GM12874 (cell line): ENCODE results near the gene ANKEF1.

Source experiments
- CTCF ChIP-seq: IDR thresholded peaks from 2 replicates; pipeline ENCODE4 v1.5.1; 2011; ENCODE audit warnings: low read depth, mild to moderate bottlenecking, control low read depth, low read length, moderate library complexity; ENCODE audit not compliant: insufficient read depth

ANKEF1 gene

GRCh38 chr20:10063482-10063881 is 28.7 kb downstream of the ANKEF1 start:
- no peak for TF ChIP-seq CTCF

GRCh38 chr20:10064611-10065010 is 29.8 kb downstream of the ANKEF1 start:
- no peak for TF ChIP-seq CTCF

GRCh38 chr20:10065154-10065833 is 30.5 kb downstream of the ANKEF1 start:
- no peak for TF ChIP-seq CTCF

- no peak for TF ChIP-seq CTCF
Observed at GRCh38 chr20:10067321-10067720, 32.5 kb downstream of the ANKEF1 start.

GRCh38 chr20:10074513-10074912 is 39.7 kb downstream of the ANKEF1 start:
- TF ChIP-seq CTCF = no peak

GRCh38 chr20:10075606-10076005 is 40.8 kb downstream of the ANKEF1 start:
- no peak for TF ChIP-seq CTCF

- no peak for TF ChIP-seq CTCF
Observed at GRCh38 chr20:10076126-10077080, 41.6 kb downstream of the ANKEF1 start.
